Keratinocyte (primary cell): ENCODE measurements around the gene THRB.

ENCODE experiments used
- EZH2 ChIP-seq: IDR thresholded peaks from one replicate; pipeline ENCODE4 v1.6.1; 2012; ENCODE audit warnings: inconsistent platforms, mild to moderate bottlenecking, low read length, moderate library complexity
- TF ChIP-seq, protein P1 (sequence below), 3 experiments: IDR thresholded peaks in 1 of 3; conservative IDR thresholded peaks in 1 of 3; optimal IDR thresholded peaks in 1 of 3; 2 replicates in 2 of 3; 3 replicates in 1 of 3; pipeline versions ENCODE3 to v1.5.1; 2011; ENCODE audit warnings: low read length in 3 of 3, mild to moderate bottlenecking in 3 of 3, moderate library complexity in 2 of 3, control low read depth in 1 of 3, inconsistent platforms in 1 of 3; ENCODE audit not compliant: insufficient read depth in 2 of 3; ENCODE audit errors: extremely low read depth in 1 of 3

GRCh38 chr3:24240306-24240705, 254.3 kb downstream of the THRB start:
- TF ChIP-seq, protein P1, sequence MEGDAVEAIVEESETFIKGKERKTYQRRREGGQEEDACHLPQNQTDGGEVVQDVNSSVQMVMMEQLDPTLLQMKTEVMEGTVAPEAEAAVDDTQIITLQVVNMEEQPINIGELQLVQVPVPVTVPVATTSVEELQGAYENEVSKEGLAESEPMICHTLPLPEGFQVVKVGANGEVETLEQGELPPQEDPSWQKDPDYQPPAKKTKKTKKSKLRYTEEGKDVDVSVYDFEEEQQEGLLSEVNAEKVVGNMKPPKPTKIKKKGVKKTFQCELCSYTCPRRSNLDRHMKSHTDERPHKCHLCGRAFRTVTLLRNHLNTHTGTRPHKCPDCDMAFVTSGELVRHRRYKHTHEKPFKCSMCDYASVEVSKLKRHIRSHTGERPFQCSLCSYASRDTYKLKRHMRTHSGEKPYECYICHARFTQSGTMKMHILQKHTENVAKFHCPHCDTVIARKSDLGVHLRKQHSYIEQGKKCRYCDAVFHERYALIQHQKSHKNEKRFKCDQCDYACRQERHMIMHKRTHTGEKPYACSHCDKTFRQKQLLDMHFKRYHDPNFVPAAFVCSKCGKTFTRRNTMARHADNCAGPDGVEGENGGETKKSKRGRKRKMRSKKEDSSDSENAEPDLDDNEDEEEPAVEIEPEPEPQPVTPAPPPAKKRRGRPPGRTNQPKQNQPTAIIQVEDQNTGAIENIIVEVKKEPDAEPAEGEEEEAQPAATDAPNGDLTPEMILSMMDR (optimal IDR thresholded peaks at IDR 0.05 in 1 of 3, IDR thresholded peaks at IDR 0.05 in 1 of 3, conservative IDR thresholded peaks at IDR 0.05 in 1 of 3; ENCODE audit: extremely low read depth in 1 of 3, insufficient read depth in 2 of 3, low read length in 3 of 3), result no peak
- no peak for TF ChIP-seq EZH2
